ENCODE results near the gene HNRNPA3.

Gene HNRNPA3

GRCh38 chr2:177272765-177273164 lies 60.2 kb downstream of the HNRNPA3 start:
- DNase-seq (ENCODE audit: low spot score), result no peak
- no peak for TF ChIP-seq CTCF (IDR thresholded peaks at IDR 0.05; ENCODE audit: extremely low read depth, missing control alignments)

- DNase-seq (ENCODE audit: low spot score), result no peak
- no peak for TF ChIP-seq CTCF (IDR thresholded peaks at IDR 0.05; ENCODE audit: extremely low read depth, missing control alignments)
These were observed 60.8 kb downstream of the HNRNPA3 start for GRCh38 chr2:177273408-177273807.
